Endothelial cell of umbilical vein (primary cell): ENCODE measurements around the gene ASMTL.

Source experiments
- CTCF ChIP-seq, 2 donors: IDR thresholded peaks; 1 replicate in 1 of 2; 2 replicates in 1 of 2; pipeline ENCODE4 v1.5.1; 2011; ENCODE audit warnings: low read length in 2 of 2, mild to moderate bottlenecking in 2 of 2, moderate library complexity in 2 of 2, control low read depth in 1 of 2, inconsistent platforms in 1 of 2, low read depth in 1 of 2; ENCODE audit not compliant: insufficient read depth in 1 of 2; ENCODE audit errors: extremely low read depth in 1 of 2
- JUN ChIP-seq: IDR thresholded peaks from 2 replicates; pipeline ENCODE4 v1.6.1; 2011; ENCODE audit warnings: borderline replicate concordance, low read depth; ENCODE audit not compliant: insufficient read length, insufficient read depth
- TF ChIP-seq, protein P1 (sequence below): IDR thresholded peaks from 2 replicates; pipeline ENCODE4 v1.6.1; 2011; ENCODE audit not compliant: insufficient read depth, insufficient read length

- TF ChIP-seq CTCF (IDR thresholded peaks at IDR 0.05; ENCODE audit: extremely low read depth in 1 of 2, insufficient read depth in 1 of 2, low read depth in 1 of 2, low read length in 2 of 2) = no peak
- TF ChIP-seq, protein P1, sequence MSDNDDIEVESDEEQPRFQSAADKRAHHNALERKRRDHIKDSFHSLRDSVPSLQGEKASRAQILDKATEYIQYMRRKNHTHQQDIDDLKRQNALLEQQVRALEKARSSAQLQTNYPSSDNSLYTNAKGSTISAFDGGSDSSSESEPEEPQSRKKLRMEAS = no peak
- TF ChIP-seq JUN = no peak
Observed at GRCh38 chrX:1435241-1435895, 17.3 kb downstream of the ASMTL start.
